Tibial nerve (tissue), 4 donors: ENCODE measurements around the gene HNRNPF.

Experiments used
- EP300 ChIP-seq, 2 donors: sonication (generic); formaldehyde crosslinking; IDR thresholded peaks; one replicate each; pipeline ENCODE4 v1.6.1; 2017; ENCODE audit warnings: antibody characterized with exemption in 2 of 2, mild to moderate bottlenecking in 1 of 2
- POLR2A ChIP-seq, 2 donors: fragments of 450-650 bp; IDR thresholded peaks; one replicate each; pipeline ENCODE4 v1.6.1; 2017; ENCODE audit warnings: antibody characterized with exemption in 2 of 2, mild to moderate bottlenecking in 2 of 2, moderate library complexity in 2 of 2
- TF ChIP-seq, protein P1 (sequence below), 5 experiments: fragments of 200-600 bp in 3 of 5; fragments of 450-650 bp in 2 of 5; sonication (generic) in 3 of 5; IDR thresholded peaks; one replicate each; pipeline ENCODE4 v1.5.1; 2016 to 2019; ENCODE audit warnings: antibody characterized with exemption in 5 of 5, mild to moderate bottlenecking in 3 of 5, moderate library complexity in 2 of 5

DNA sequence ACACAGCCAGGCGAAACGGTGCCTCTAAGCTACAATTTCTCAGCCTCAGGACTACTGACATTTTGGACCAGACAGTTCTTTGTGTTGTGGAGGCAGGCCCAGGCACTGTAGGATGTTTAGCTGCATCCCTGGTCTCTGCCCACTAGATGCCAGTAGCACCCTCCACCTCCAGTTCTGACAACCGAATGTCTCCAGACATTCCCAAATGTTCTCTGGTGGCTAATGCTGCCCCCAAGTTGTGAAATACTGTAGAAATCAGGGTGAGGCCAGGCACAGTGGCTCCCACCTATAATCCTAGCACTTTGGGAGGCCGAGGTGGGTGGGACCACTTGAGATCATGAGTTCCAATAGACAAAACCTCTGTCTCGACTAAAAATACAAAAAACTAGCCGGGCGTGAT is 18.2 kb downstream of the HNRNPF start:
- TF ChIP-seq, protein P1, sequence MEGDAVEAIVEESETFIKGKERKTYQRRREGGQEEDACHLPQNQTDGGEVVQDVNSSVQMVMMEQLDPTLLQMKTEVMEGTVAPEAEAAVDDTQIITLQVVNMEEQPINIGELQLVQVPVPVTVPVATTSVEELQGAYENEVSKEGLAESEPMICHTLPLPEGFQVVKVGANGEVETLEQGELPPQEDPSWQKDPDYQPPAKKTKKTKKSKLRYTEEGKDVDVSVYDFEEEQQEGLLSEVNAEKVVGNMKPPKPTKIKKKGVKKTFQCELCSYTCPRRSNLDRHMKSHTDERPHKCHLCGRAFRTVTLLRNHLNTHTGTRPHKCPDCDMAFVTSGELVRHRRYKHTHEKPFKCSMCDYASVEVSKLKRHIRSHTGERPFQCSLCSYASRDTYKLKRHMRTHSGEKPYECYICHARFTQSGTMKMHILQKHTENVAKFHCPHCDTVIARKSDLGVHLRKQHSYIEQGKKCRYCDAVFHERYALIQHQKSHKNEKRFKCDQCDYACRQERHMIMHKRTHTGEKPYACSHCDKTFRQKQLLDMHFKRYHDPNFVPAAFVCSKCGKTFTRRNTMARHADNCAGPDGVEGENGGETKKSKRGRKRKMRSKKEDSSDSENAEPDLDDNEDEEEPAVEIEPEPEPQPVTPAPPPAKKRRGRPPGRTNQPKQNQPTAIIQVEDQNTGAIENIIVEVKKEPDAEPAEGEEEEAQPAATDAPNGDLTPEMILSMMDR (IDR thresholded peaks at IDR 0.05): peak; percentile 19 to 67 (median 40)
- TF ChIP-seq POLR2A (IDR thresholded peaks at IDR 0.05) (no peak), EP300 (IDR thresholded peaks at IDR 0.05) (peak in 1 of 2 donors; percentile 29)
